K562 (cell line): Measurements from ENCODE around the gene N4BP3. TPM values are rescaled to one million over a fixed set of nuclear protein-coding genes. Genes with fewer than 3 reads are reported as not detected.
A peak's percentile ranks its signal among the peaks of the same experiment; 100 is the strongest.

Experiments
- ATAC-seq: fragments of 200-7000 bp; cut with Tn5 transposase; 3 replicates; pipeline ENCODE4 v1.9.1; 2020; ENCODE audit warnings: moderate library complexity
- BruUV-seq: library from RNA; stranded (reverse); fragments of 400-500 nt; replicated peaks from 2 replicates; lab custom pipeline; 2021; lab: Mats Ljungman, UMichigan
- CTCF ChIA-PET: fragments of 300-600 bp; formaldehyde crosslinking; extraction: SDS; loops from one replicate; lab custom pipeline; 2021; ENCODE audit warnings: low intra/inter-chr PET ratio; lab: Yijun Ruan, JAX
- POLR2A ChIA-PET: fragments of 300-600, 350-650 bp; sonication (Branson Sonifier 250); formaldehyde crosslinking; extraction: SDS; loops from one replicate; lab custom pipeline; 2021; ENCODE audit warnings: antibody characterized with exemption, inconsistent platforms; lab: Yijun Ruan, JAX
- DNase-seq, 4 experiments: peaks; one replicate each; pipeline versions ENCODE4 v3.0.0 to v3.0.0-alpha.2; 2011 to 2018; ENCODE audit warnings: low spot score in 3 of 4, mixed read lengths in 3 of 4; ENCODE audit errors: extremely low read depth in 1 of 4
- FAIRE-seq: peaks from 2 replicates; lab custom pipeline; 2011; peaks lifted over from hg19 to GRCh38; lab: Jason Lieb, UNC
- H2AFZ ChIP-seq: 2 replicates; pipeline ENCODE4 v1.6.0; 2011; ENCODE audit warnings: low read depth, low read length, control low read depth, inconsistent platforms
- H3K27ac ChIP-seq: fragments of 200-600 bp; 3 replicates; pipeline ENCODE4 v1.8.0; 2011; ENCODE audit warnings: low read depth, mild to moderate bottlenecking, control low read depth, inconsistent platforms, low read length, moderate library complexity, mixed read lengths; ENCODE audit errors: extremely low read depth
- H3K27me3 ChIP-seq, 2 experiments: fragments of 300-600 bp in 1 of 2; 2 replicates in 1 of 2; 3 replicates in 1 of 2; pipeline versions ENCODE4 v1.6.0 to v1.8.0; 2011; ENCODE audit warnings: inconsistent platforms in 2 of 2, low read length in 2 of 2, mild to moderate bottlenecking in 1 of 2, mixed read lengths in 1 of 2, moderate library complexity in 1 of 2; ENCODE audit not compliant: control insufficient read depth in 2 of 2, insufficient read depth in 2 of 2
- H3K36me3 ChIP-seq: fragments of 300-600 bp; 3 replicates; pipeline ENCODE4 v1.8.0; 2011; ENCODE audit warnings: mild to moderate bottlenecking, low read length, inconsistent platforms; ENCODE audit not compliant: control insufficient read depth, insufficient read depth
- H3K4me1 ChIP-seq, 2 experiments: fragments of 200-600 bp in 1 of 2; replicated peaks in 1 of 2; 2 replicates in 1 of 2; 3 replicates in 1 of 2; pipeline versions ENCODE4 v1.5.1 to v1.8.0; 2011; ENCODE audit warnings: inconsistent platforms in 2 of 2, low read length in 2 of 2, mild to moderate bottlenecking in 1 of 2, mixed read lengths in 1 of 2, moderate library complexity in 1 of 2; ENCODE audit not compliant: control insufficient read depth in 2 of 2, insufficient read depth in 2 of 2
- H3K4me2 ChIP-seq: 2 replicates; pipeline ENCODE4 v1.6.1; 2011; ENCODE audit warnings: low read length, control low read depth, inconsistent platforms, mixed read lengths; ENCODE audit not compliant: insufficient read depth
- H3K4me3 ChIP-seq: fragments of 200-600 bp; sonication (generic), shearing (Covaris generic); 2 replicates; pipeline ENCODE4 v1.5.1; 2016; ENCODE audit warnings: control low read depth, inconsistent platforms
- H3K79me2 ChIP-seq: fragments of 200-600 bp; 3 replicates; pipeline ENCODE4 v1.8.0; 2011; ENCODE audit warnings: low read length, inconsistent platforms; ENCODE audit not compliant: control insufficient read depth, insufficient read depth
- H3K9ac ChIP-seq, 2 experiments: 2 replicates each; pipeline versions ENCODE4 v1.6.0 to v1.6.1; 2011; ENCODE audit warnings: low read depth in 2 of 2, low read length in 2 of 2, control low read depth in 1 of 2, inconsistent platforms in 1 of 2, mild to moderate bottlenecking in 1 of 2, mixed read lengths in 1 of 2; ENCODE audit not compliant: insufficient read depth in 1 of 2
- H3K9me1 ChIP-seq: one replicate; pipeline ENCODE4 v1.6.0; 2011; ENCODE audit warnings: inconsistent platforms, mild to moderate bottlenecking, low read length, moderate library complexity; ENCODE audit not compliant: control insufficient read depth, insufficient read depth
- H3K9me3 ChIP-seq: replicated peaks from 2 replicates; pipeline ENCODE4 v1.5.1; 2011; ENCODE audit warnings: low read depth, low read length, inconsistent platforms; ENCODE audit not compliant: control insufficient read depth, insufficient read depth
- H4K20me1 ChIP-seq: replicated peaks from 2 replicates; pipeline ENCODE4 v1.6.1; 2011; ENCODE audit warnings: low read length, inconsistent platforms, mixed read lengths; ENCODE audit not compliant: control insufficient read depth, insufficient read depth
- ARID2 ChIP-seq: fragments of 450-650 bp; IDR thresholded peaks from 2 replicates; pipeline ENCODE4 v1.6.1; 2017; ENCODE audit warnings: antibody characterized with exemption, mild to moderate bottlenecking
- DDX20 ChIP-seq: fragments of 450-650 bp; IDR thresholded peaks from 2 replicates; pipeline ENCODE4 v1.6.1; 2016; ENCODE audit warnings: missing genetic modification characterization, low read depth, mild to moderate bottlenecking, missing compliant biosample characterization, moderate library complexity
- DLX4 ChIP-seq: fragments of 250-450 bp; sonication (Bioruptor Pico); IDR thresholded peaks from 2 replicates; pipeline ENCODE4 v1.6.1; 2021; ENCODE audit warnings: mild to moderate bottlenecking
- MGA ChIP-seq: fragments of 450-650 bp; IDR thresholded peaks from 2 replicates; pipeline ENCODE4 v1.6.1; 2016; ENCODE audit warnings: mild to moderate bottlenecking, moderate library complexity
- NR3C1 ChIP-seq: sonication (generic); formaldehyde crosslinking; IDR thresholded peaks from 2 replicates; pipeline ENCODE4 v1.8.1; 2022; ENCODE audit warnings: missing genetic modification reagents
- TRIM24 ChIP-seq, 2 experiments: fragments of 450-650 bp; IDR thresholded peaks; 2 replicates each; pipeline ENCODE4 v1.6.1; 2016
- WGBS: fragments of 100-300 bp; shearing (Covaris generic); methylation state at CpG from one replicate; pipeline ENCODE4 v1.1.6; 2016; ENCODE audit warnings: low coverage, mixed read lengths; ENCODE audit not compliant: insufficient coverage; ENCODE audit errors: missing lambda C conversion rate; 5-methylcytosine and 5-hydroxymethylcytosine counted together
- in situ Hi-C: fragments of 300-500 bp; cut with MboI; formaldehyde crosslinking; loops from 4 replicates; pipeline ENCODE4 v1.15.0; 2018; ENCODE audit warnings: inconsistent platforms, mixed read lengths
- intact Hi-C: fragments of 100-400 bp; cut with micrococcal nuclease; formaldehyde crosslinking; loops from 2 replicates; pipeline ENCODE4 v1.14.2; 2022
- polyA plus RNA-seq, 8 experiments: library from polyadenylated mRNA; depleted of rRNA in 4 of 8; stranded (reverse) in 5 of 8; unstranded in 3 of 8; fragments of >200 nt; fragmentation: Nextera tagmentation in 2 of 8; fragmentation: Illumina TruSeq in 1 of 8; extraction: Ambion mirVana in 2 of 8; extraction: Trizol in 1 of 8; gene quantifications; 2 replicates each; pipeline versions ENCODE4 v1.2.1 to v1.2.3, GENCODE V29; 2011 to 2014; ENCODE audit warnings: inconsistent platforms in 1 of 8, missing spikeins in 1 of 8
- total RNA-seq, 7 experiments: library from RNA; depleted of rRNA in 6 of 7; stranded (reverse); fragments of >200 nt in 6 of 7; fragmentation: Illumina TruSeq in 2 of 7; extraction: Trizol in 2 of 7; gene quantifications; 2 replicates each; pipeline versions ENCODE4 v1.2.1 to v1.2.3, GENCODE V29; 2011 to 2021; ENCODE audit warnings: low replicate concordance in 1 of 7

The N4BP3 gene
- total and polyA plus RNA-seq, 9 of the 15 experiments (the other 6 are each of a cell fraction or from before 2014, with no cell fraction given): 0.06 to 7.0 (median 2.4) TPM

GRCh38 chr5:178163772-178164735, 50.7 kb downstream of the N4BP3 start:
- Histone ChIP-seq H3K4me1 (peaks cover 3 to 15% of the 10 kb centered on the region in 2 experiments; a peak in 3 of 5 replicates), H3K27ac (no peak overlapping the region), H3K9ac (peak overlapping the region in 1 of 2 experiments; percentile 33; a peak in 2 of 4 replicates), H4K20me1 (no peaks in the 10 kb centered on the region), H3K79me2 (no peaks in the 10 kb centered on the region), H3K36me3 (no peaks in the 10 kb centered on the region), H3K4me2 (peak overlapping the region; percentile 59), H3K9me3 (no peaks in the 10 kb centered on the region), H3K4me3 (no peak overlapping the region), H2AFZ (peak overlapping the region; percentile 85), H3K27me3 (peaks cover 3 to 18% of the 10 kb centered on the region in 2 experiments; a peak in 2 of 5 replicates), H3K9me1 (no peaks in the 10 kb centered on the region)
- ChIA-PET CTCF (interaction anchor here (0.5 to 5.9 kb wide), 4 partner anchors 18 to 998 kb away, joined by 5 to 108 read pairs (median 8); no protein-coding TSS in a partner anchor), POLR2A (interaction anchor here (2.2 kb wide), 1 partner anchor 90 kb away, joined by 10 read pairs; no protein-coding TSS in a partner anchor)
- peak; percentile 88 to 90 (median 89) for DNase-seq
- BruUV-seq: no TSS peak
- 12% methylated on average over 30 of the region's 33 CpGs for WGBS
- peak; percentile 86 for FAIRE-seq
- intact Hi-C loops (loop anchor here (1.0 to 10.0 kb wide), 2 partner anchors 88 to 169 kb away; partner anchors contain the start of gene PROP1), in situ Hi-C loops (no loop called here)
- ATAC-seq: peak; percentile 98
- TF ChIP-seq TRIM24 (IDR thresholded peaks at IDR 0.05) (no peak), DLX4 (no peak), DDX20 (no peak), MGA (peak; percentile 36; the same call in 1 of the 2 replicates), ARID2 (peak; percentile 89), NR3C1 (CRISPR knock-in tag) (no peak)
